Activated CD8-positive, alpha-beta T cell treated with anti-CD3 and anti-CD28 coated beads, Interleukin-2, amount 10 ng/mL, durations not matched to agents 7 days and 5 days (primary cell): Measurements from ENCODE around the gene ASL. TPM values are rescaled to one million over a fixed set of nuclear protein-coding genes. Genes with fewer than 3 reads are reported as not detected.
"Not testable (repeated sequence)": the region's sequence is repeated elsewhere in the genome, so short reads cannot be mapped to it uniquely, and the experiment has no call there.

ENCODE experiments used
- ATAC-seq: fragments of 150-1000 bp; cut with Tn5 transposase; one replicate; pipeline ENCODE4 v1.10.0; 2021; ENCODE audit warnings: moderate library complexity
- CTCF ChIA-PET: fragments of 350-600 bp; sonication (Branson Sonifier 250); formaldehyde crosslinking; loops from one replicate; lab custom pipeline; 2021; ENCODE audit warnings: antibody characterized with exemption; lab: Charles Lee
- POLR2A ChIA-PET: fragments of 350-600 bp; sonication (Branson Sonifier 250); formaldehyde crosslinking; loops from one replicate; lab custom pipeline; 2021; ENCODE audit warnings: antibody characterized with exemption; lab: Charles Lee
- DNase-seq: peaks from one replicate; pipeline ENCODE4 v3.0.0-alpha.2; 2020
- H3K27ac Mint-ChIP-seq: one replicate; pipeline ENCODE4 v1.8.0; 2021; ENCODE audit warnings: mild to moderate bottlenecking, mixed read lengths
- H3K27me3 Mint-ChIP-seq: one replicate; pipeline ENCODE4 v1.8.0; 2021; ENCODE audit warnings: low read depth, mixed read lengths
- H3K36me3 Mint-ChIP-seq: one replicate; pipeline ENCODE4 v1.8.0; 2021; ENCODE audit warnings: low read depth, mixed read lengths
- H3K4me1 Mint-ChIP-seq: one replicate; pipeline ENCODE4 v1.8.0; 2021; ENCODE audit warnings: low read depth, mixed read lengths
- H3K4me3 Mint-ChIP-seq: one replicate; pipeline ENCODE4 v1.8.0; 2021; ENCODE audit warnings: mild to moderate bottlenecking, mixed read lengths
- H3K9me3 Mint-ChIP-seq: one replicate; pipeline ENCODE4 v1.8.0; 2022; ENCODE audit warnings: mixed read lengths; ENCODE audit not compliant: insufficient read depth
- total RNA-seq, 2 experiments: library from RNA; stranded (reverse); gene quantifications; one replicate each; pipeline ENCODE4 v1.2.3, GENCODE V29; 2021

The ASL gene
- total RNA-seq, 2 experiments from 2014 or later = 29.9 to 34.1 TPM

- ChIA-PET POLR2A (interaction anchor here (1.0 to 3.0 kb wide), 2 partner anchors 11 to 368 kb away, joined by 3 to 10 read pairs; partner anchors contain the start of gene CRCP), CTCF (interaction anchor here (2.0 kb wide), 1 partner anchor 11 kb away, joined by 9 read pairs; the partner anchor contains the start of gene CRCP)
- peaks cover 26% of the 10 kb centered on the region for H3K36me3 Mint-ChIP-seq
- H3K4me3 Mint-ChIP-seq, H3K27me3 Mint-ChIP-seq, H3K9me3 Mint-ChIP-seq, DNase-seq: not testable (repeated sequence)
- H3K27ac Mint-ChIP-seq = peak overlapping the region; percentile 11
- ATAC-seq = peak; percentile 20
- peaks cover 46% of the 10 kb centered on the region for H3K4me1 Mint-ChIP-seq
Measured at GRCh38 chr7:66125781-66126352, 50.2 kb downstream of the ASL start.

GRCh38 chr7:66127172-66127571 is 51.6 kb downstream of the ASL start:
- POLR2A ChIA-PET, H3K4me3 Mint-ChIP-seq, H3K27me3 Mint-ChIP-seq, H3K9me3 Mint-ChIP-seq, H3K27ac Mint-ChIP-seq, ATAC-seq, DNase-seq: not testable (repeated sequence)
- H3K36me3 Mint-ChIP-seq = peaks cover 33% of the 10 kb centered on the region
- CTCF ChIA-PET = interaction anchor here (1.1 kb wide), 1 partner anchor 13 kb away, joined by 3 read pairs; no protein-coding TSS in a partner anchor
- H3K4me1 Mint-ChIP-seq = peaks cover 46% of the 10 kb centered on the region

GRCh38 chr7:66138994-66139752 is 63.6 kb downstream of the ASL start:
- Mint-ChIP-seq H3K9me3 (no peaks in the 10 kb centered on the region), H3K4me3 (no peak overlapping the region), H3K4me1 (no peaks in the 10 kb centered on the region), H3K27me3 (no peaks in the 10 kb centered on the region), H3K27ac (no peak overlapping the region), H3K36me3 (peaks cover 61% of the 10 kb centered on the region)
- no peak for DNase-seq
- ATAC-seq = no peak
- ChIA-PET CTCF (interaction anchor here (1.1 kb wide), 1 partner anchor 23 kb away, joined by 3 read pairs; no protein-coding TSS in a partner anchor), POLR2A (no interaction called here)

- peaks cover 60% of the 10 kb centered on the region for H3K36me3 Mint-ChIP-seq
- ATAC-seq = no peak
- H3K4me1 Mint-ChIP-seq = no peaks in the 10 kb centered on the region
- no peak overlapping the region for H3K4me3 Mint-ChIP-seq
- no peaks in the 10 kb centered on the region for H3K9me3 Mint-ChIP-seq
- ChIA-PET POLR2A (no interaction called here), CTCF (interaction anchor here (1.0 kb wide), 2 partner anchors 10 to 14 kb away, joined by 3 read pairs; no protein-coding TSS in a partner anchor)
- peak overlapping the region; percentile 25 for H3K27ac Mint-ChIP-seq
- no peaks in the 10 kb centered on the region for H3K27me3 Mint-ChIP-seq
- DNase-seq = no peak
Measured at GRCh38 chr7:66140924-66141323, 65.3 kb downstream of the ASL start.

- ATAC-seq (no peak), DNase-seq (no peak)
- H3K36me3 Mint-ChIP-seq = peaks cover 57% of the 10 kb centered on the region
- H3K27ac Mint-ChIP-seq = no peak overlapping the region
- H3K9me3 Mint-ChIP-seq = no peaks in the 10 kb centered on the region
- H3K4me3 Mint-ChIP-seq = no peak overlapping the region
- POLR2A ChIA-PET = no interaction called here
- H3K27me3 Mint-ChIP-seq = no peaks in the 10 kb centered on the region
- H3K4me1 Mint-ChIP-seq = peaks cover 3% of the 10 kb centered on the region
- CTCF ChIA-PET = no interaction called here
Measured at GRCh38 chr7:66142334-66142733, 66.7 kb downstream of the ASL start.

- DNase-seq (no peak), ATAC-seq (no peak)
- Mint-ChIP-seq H3K36me3 (peaks cover 53% of the 10 kb centered on the region), H3K9me3 (no peaks in the 10 kb centered on the region), H3K27me3 (no peaks in the 10 kb centered on the region), H3K4me3 (no peak overlapping the region), H3K4me1 (peaks cover 3% of the 10 kb centered on the region), H3K27ac (no peak overlapping the region)
- ChIA-PET CTCF (no interaction called here), POLR2A (no interaction called here)
Measured at GRCh38 chr7:66142996-66143395, 67.4 kb downstream of the ASL start.

Other genes with a start within 250 kb of the ASL start
- 10 to 100 TPM; 13.5 to 14.8 TPM for gene VKORC1L1, start 202.7 kb upstream of the ASL start, total RNA-seq
- gene GUSB, start 93.6 kb upstream of the ASL start, total RNA-seq = 10 to 100 TPM; 72.2 to 77.2 TPM
- gene CRCP, start 39.0 kb downstream of the ASL start, total RNA-seq = 10 to 100 TPM; 29.0 to 31.3 TPM
- 1 to 10 TPM; 1.6 to 1.8 TPM for gene TPST1, start 129.5 kb downstream of the ASL start, total RNA-seq